PC-9 (cell line): ENCODE data around the gene CSNK2A1. TPM values are rescaled to one million over a fixed set of nuclear protein-coding genes. Genes with fewer than 3 reads are reported as not detected.

ENCODE experiments used
- BruUV-seq: library from RNA; stranded (reverse); fragments of 400-500 nt; replicated peaks from 2 replicates; lab custom pipeline; 2021; lab: Mats Ljungman, UMichigan
- CTCF ChIA-PET: fragments of 300-600 bp; sonication (Branson Sonifier 250); formaldehyde crosslinking; loops from one replicate; lab custom pipeline; 2022; ENCODE audit warnings: antibody characterized with exemption; lab: Charles Lee
- POLR2A ChIA-PET: fragments of 300-600 bp; sonication (Branson Sonifier 250); formaldehyde crosslinking; loops from one replicate; lab custom pipeline; 2022; ENCODE audit warnings: antibody characterized with exemption; ENCODE audit not compliant: unreplicated experiment; lab: Charles Lee
- DNase-seq, 2 experiments: peaks; one replicate each; pipeline versions ENCODE4 v3.0.0 to v3.0.0-alpha.2; 2015 to 2022; ENCODE audit warnings: mixed read lengths in 1 of 2
- H2AFZ ChIP-seq: fragments of 200-600 bp; sonication (generic); 2 replicates; pipeline ENCODE4 v1.8.1; 2017; ENCODE audit warnings: antibody characterized with exemption
- H3F3A ChIP-seq: fragments of 200-600 bp; sonication (generic); 2 replicates; pipeline ENCODE4 v1.8.1; 2017; ENCODE audit warnings: antibody characterized with exemption, mild to moderate bottlenecking, low read depth; ENCODE audit not compliant: insufficient read depth
- H3K27ac ChIP-seq: fragments of 200-600 bp; sonication (generic); 2 replicates; pipeline ENCODE4 v1.6.1; 2016; ENCODE audit warnings: mixed run types
- H3K27me3 ChIP-seq: fragments of 200-600 bp; sonication (generic); 2 replicates; pipeline ENCODE4 v1.6.1; 2016; ENCODE audit warnings: low read depth, mixed run types; ENCODE audit not compliant: insufficient read depth
- H3K36me3 ChIP-seq: fragments of 200-600 bp; sonication (generic); 2 replicates; pipeline ENCODE4 v1.6.1; 2016; ENCODE audit warnings: low read depth, mixed run types
- H3K4me1 ChIP-seq: fragments of 200-600 bp; sonication (generic); replicated peaks from 2 replicates; pipeline ENCODE4 v1.6.1; 2016; ENCODE audit warnings: mixed run types; ENCODE audit not compliant: insufficient read depth
- H3K4me2 ChIP-seq: fragments of 200-600 bp; sonication (generic); 2 replicates; pipeline ENCODE4 v1.6.1; 2017; ENCODE audit warnings: mixed run types
- H3K4me3 ChIP-seq: fragments of 200-600 bp; sonication (generic); 2 replicates; pipeline ENCODE4 v1.6.1; 2016; ENCODE audit warnings: mixed run types
- H3K79me2 ChIP-seq: fragments of 200-600 bp; sonication (generic); 2 replicates; pipeline ENCODE4 v1.6.1; 2017; ENCODE audit warnings: low read depth, mixed run types
- H3K9me2 ChIP-seq: fragments of 200-600 bp; sonication (generic); 2 replicates; pipeline ENCODE4 v1.8.1; 2017; ENCODE audit warnings: mild to moderate bottlenecking; ENCODE audit not compliant: insufficient read depth
- H3K9me3 ChIP-seq: fragments of 200-600 bp; sonication (generic); 2 replicates; pipeline ENCODE4 v1.8.1; 2016; ENCODE audit warnings: low read depth; ENCODE audit not compliant: insufficient read depth
- H4K20me1 ChIP-seq: fragments of 200-600 bp; sonication (generic); 2 replicates; pipeline ENCODE4 v1.8.1; 2017; ENCODE audit not compliant: insufficient read depth
- EZH2 ChIP-seq: fragments of 200-600 bp; sonication (generic); IDR thresholded peaks from 2 replicates; pipeline ENCODE4 v1.8.0; 2017; ENCODE audit warnings: antibody characterized with exemption, low read depth
- intact Hi-C: fragments of 100-400 bp; cut with micrococcal nuclease; formaldehyde crosslinking; loops from one replicate; pipeline ENCODE4 v1.10.0; 2022; ENCODE audit not compliant: unreplicated experiment
- total RNA-seq: library from RNA; stranded (reverse); gene quantifications from 2 replicates; pipeline ENCODE4 v1.2.3, GENCODE V29; 2021
- TF ChIP-seq, protein P1 (sequence below): fragments of 200-600 bp; sonication (generic); conservative IDR thresholded peaks from 2 replicates; pipeline ENCODE4 v1.6.1; 2017; ENCODE audit warnings: mixed run types, antibody characterized with exemption, mild to moderate bottlenecking, moderate library complexity

The CSNK2A1 gene
- total RNA-seq, 1 experiment from 2014 or later: 222 TPM

DNA sequence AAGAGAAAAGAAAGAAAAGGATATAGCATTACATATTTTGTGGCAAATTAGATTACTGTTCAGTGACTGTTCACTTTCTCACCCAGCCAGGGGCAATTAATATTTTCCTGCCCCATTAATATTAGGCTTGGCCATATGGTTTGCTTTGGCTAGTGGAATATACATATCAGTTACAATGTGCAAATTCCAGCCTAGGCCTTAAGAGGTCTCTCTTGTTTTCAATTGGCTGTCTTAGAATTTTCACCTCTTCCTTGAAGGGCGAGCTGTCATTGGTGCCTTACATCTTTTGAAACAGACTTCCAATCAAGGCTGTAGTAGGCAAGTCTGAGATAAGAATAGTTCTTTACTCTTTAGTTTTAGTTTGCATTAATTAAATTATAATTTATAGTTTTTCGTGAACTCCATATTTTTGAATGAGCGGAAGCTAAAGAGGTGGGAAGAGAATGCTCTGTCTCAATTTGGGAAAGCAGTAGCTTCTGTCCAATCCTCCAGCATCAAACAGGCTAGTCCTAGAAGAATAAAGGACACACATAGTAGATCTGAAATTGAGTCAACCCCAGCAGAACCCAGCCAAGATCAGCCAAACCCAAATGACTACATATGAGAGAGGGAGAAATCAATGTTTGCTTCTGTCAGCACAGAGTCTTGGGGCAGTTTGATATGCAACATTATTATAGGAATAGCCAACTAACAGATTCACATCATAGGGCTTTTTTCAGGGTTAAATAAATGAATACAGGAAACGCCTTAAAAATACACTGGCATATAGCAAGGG is 6.3 kb upstream of the CSNK2A1 start:
- Histone ChIP-seq H3K4me3 (no peak overlapping the region), H4K20me1 (no peaks in the 10 kb centered on the region), H3F3A (no peaks in the 10 kb centered on the region), H2AFZ (no peak overlapping the region), H3K9me2 (no peaks in the 10 kb centered on the region), H3K27me3 (peaks cover 21% of the 10 kb centered on the region; the same call in 1 of the 2 replicates), H3K9me3 (no peaks in the 10 kb centered on the region), H3K4me2 (no peak overlapping the region), H3K36me3 (no peaks in the 10 kb centered on the region), H3K27ac (no peak overlapping the region), H3K79me2 (no peaks in the 10 kb centered on the region), H3K4me1 (no peaks in the 10 kb centered on the region)
- CTCF ChIA-PET: no interaction called here
- POLR2A ChIA-PET: interaction anchor here (0.6 kb wide), 1 partner anchor 189 kb away, joined by 4 read pairs; no protein-coding TSS in a partner anchor
- intact Hi-C loops: no loop called here
- no TSS peak for BruUV-seq
- TF ChIP-seq, protein P1, sequence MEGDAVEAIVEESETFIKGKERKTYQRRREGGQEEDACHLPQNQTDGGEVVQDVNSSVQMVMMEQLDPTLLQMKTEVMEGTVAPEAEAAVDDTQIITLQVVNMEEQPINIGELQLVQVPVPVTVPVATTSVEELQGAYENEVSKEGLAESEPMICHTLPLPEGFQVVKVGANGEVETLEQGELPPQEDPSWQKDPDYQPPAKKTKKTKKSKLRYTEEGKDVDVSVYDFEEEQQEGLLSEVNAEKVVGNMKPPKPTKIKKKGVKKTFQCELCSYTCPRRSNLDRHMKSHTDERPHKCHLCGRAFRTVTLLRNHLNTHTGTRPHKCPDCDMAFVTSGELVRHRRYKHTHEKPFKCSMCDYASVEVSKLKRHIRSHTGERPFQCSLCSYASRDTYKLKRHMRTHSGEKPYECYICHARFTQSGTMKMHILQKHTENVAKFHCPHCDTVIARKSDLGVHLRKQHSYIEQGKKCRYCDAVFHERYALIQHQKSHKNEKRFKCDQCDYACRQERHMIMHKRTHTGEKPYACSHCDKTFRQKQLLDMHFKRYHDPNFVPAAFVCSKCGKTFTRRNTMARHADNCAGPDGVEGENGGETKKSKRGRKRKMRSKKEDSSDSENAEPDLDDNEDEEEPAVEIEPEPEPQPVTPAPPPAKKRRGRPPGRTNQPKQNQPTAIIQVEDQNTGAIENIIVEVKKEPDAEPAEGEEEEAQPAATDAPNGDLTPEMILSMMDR: no peak
- no peak for TF ChIP-seq EZH2
- no peak for DNase-seq

DNA sequence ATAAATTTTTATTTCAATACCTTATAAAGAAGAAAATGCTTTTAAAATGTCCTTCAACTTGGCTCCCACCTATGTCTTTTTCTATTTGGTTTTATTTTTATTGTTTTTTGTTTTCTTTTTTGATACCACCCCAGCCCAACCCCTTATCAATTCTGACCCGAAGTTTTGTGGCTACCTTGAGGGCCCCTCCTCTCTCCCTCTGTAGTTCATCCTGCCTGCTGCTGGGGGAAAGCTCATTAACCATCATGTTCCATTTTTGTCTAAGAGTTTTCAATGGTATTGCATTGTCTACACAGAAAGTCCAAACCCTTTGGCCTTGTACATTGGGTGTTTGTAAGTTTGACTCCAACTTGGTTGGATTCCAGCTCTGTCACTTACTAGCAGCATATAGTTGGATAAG is 5.3 kb upstream of the CSNK2A1 start:
- POLR2A ChIA-PET: no interaction called here

DNA sequence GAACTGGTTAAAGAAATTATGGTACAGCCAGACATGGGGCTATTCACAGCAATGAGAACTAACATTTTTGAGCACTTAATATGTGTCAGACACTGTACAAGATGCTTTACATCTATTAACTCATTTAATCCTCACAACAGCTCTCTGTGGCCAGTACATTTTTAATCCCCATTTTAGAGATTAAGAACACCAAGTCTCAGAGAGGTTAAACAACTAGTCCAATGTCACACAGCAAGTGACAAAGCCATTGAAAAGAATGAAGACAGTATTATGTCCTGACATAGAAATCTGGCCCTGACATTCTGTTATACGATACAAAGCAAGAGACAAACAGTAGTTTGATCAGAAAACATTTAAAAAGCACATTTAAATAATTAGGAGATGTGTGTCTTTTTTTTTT is 3.8 kb upstream of the CSNK2A1 start:
- Histone ChIP-seq H4K20me1 (no peaks in the 10 kb centered on the region), H3K4me2 (no peak overlapping the region), H3F3A (no peaks in the 10 kb centered on the region), H3K27ac (no peak overlapping the region), H3K4me1 (peaks cover 2% of the 10 kb centered on the region; the same call in 1 of the 2 replicates), H3K79me2 (peaks cover 12% of the 10 kb centered on the region), H2AFZ (no peak overlapping the region), H3K36me3 (no peaks in the 10 kb centered on the region), H3K9me2 (no peaks in the 10 kb centered on the region), H3K4me3 (no peak overlapping the region), H3K27me3 (peaks cover 18% of the 10 kb centered on the region; the same call in 1 of the 2 replicates), H3K9me3 (no peaks in the 10 kb centered on the region)
- TF ChIP-seq EZH2: no peak
- TF ChIP-seq, protein P1: no peak
- intact Hi-C loops: no loop called here
- ChIA-PET CTCF (no interaction called here), POLR2A (interaction anchor here (0.6 kb wide), 1 partner anchor 221 kb away, joined by 6 read pairs; the partner anchor contains the start of gene SLC52A3)
- DNase-seq: no peak
- no TSS peak for BruUV-seq

More for the DNA sequence above, 5.3 kb upstream of the CSNK2A1 start:
- no TSS peak for BruUV-seq
- TF ChIP-seq EZH2: no peak
- TF ChIP-seq, protein P1: no peak
- H3K4me2 ChIP-seq: no peak overlapping the region
- no peaks in the 10 kb centered on the region for H3F3A ChIP-seq
- no peaks in the 10 kb centered on the region for H3K4me1 ChIP-seq
- H2AFZ ChIP-seq: no peak overlapping the region
- H3K79me2 ChIP-seq: no peaks in the 10 kb centered on the region
- CTCF ChIA-PET: no interaction called here
- peaks cover 18% of the 10 kb centered on the region; the same call in 1 of the 2 replicates for H3K27me3 ChIP-seq
- H3K9me2 ChIP-seq: no peaks in the 10 kb centered on the region
- DNase-seq: no peak
- intact Hi-C loops: no loop called here
- no peaks in the 10 kb centered on the region for H4K20me1 ChIP-seq
- no peak overlapping the region for H3K4me3 ChIP-seq
- H3K27ac ChIP-seq: no peak overlapping the region
- no peaks in the 10 kb centered on the region for H3K36me3 ChIP-seq
- no peaks in the 10 kb centered on the region for H3K9me3 ChIP-seq
